A204.1 (cell line): ENCODE measurements around the gene MTARC2.
"Not testable (repeated sequence)": the region's sequence is repeated elsewhere in the genome, so short reads cannot be mapped to it uniquely, and the experiment has no call there.

Source experiments
- FAIRE-seq: peaks from 2 replicates; lab custom pipeline; 2012; peaks lifted over from hg19 to GRCh38; lab: Jason Lieb, UNC

Gene MTARC2

DNA sequence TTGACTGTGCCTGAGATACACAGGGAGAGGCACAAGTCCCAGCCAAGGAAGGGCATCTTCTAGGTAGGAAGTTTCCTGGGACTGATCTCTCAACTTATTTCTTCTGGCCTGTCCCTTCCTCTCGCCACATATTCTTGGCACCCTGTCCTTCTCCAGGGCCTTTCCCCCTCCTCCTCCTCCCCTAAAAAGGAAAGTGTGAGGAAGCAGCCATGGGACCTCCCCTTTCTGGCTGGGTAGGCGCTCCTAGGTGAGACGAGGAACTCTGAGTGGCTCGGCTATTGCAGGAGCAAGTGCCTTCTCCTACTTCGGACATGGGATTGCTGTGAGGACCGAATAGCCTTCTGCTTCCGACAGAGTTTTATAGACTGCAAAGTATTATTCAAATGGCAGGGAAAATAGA, 15.5 kb upstream of the MTARC2 start:
- FAIRE-seq = no peak

DNA sequence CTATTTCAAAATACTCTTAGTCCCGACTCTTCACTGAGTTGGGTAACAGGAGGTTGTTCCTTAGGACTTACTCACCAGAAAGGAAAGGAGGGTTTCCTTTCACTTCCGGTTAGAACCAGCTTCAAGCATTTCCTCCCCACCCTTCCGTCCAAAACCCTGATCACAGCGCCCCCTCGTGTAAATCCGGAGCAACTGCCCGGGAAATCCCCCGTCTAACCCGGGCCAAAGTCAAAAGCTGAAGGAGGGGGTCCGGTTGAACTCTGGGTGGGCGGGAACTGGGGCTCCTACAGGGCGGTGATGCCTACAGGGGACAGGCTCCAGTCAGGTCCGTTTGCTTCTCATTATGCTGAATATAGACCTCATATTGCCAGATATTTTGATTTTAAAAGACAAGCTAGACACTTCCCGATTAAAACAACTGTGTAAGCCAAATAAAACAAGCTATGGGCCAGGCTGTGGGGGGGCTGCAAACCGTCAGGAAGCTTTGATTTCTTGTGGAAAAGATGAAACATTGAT, 15.0 kb upstream of the MTARC2 start:
- FAIRE-seq = peak; percentile 29

GRCh38 chr1:220734571-220735326, 13.4 kb upstream of the MTARC2 start:
- no peak for FAIRE-seq

GRCh38 chr1:220736283-220736682, 11.8 kb upstream of the MTARC2 start:
- FAIRE-seq = not testable (repeated sequence)

- no peak for FAIRE-seq
Measured at GRCh38 chr1:220741349-220741748, 6.8 kb upstream of the MTARC2 start.

GRCh38 chr1:220741825-220742224, 6.3 kb upstream of the MTARC2 start:
- no peak for FAIRE-seq

- no peak for FAIRE-seq
Measured at GRCh38 chr1:220742520-220742919, 5.6 kb upstream of the MTARC2 start.

GRCh38 chr1:220746851-220747250, 1.3 kb upstream of the MTARC2 start:
- no peak for FAIRE-seq

DNA sequence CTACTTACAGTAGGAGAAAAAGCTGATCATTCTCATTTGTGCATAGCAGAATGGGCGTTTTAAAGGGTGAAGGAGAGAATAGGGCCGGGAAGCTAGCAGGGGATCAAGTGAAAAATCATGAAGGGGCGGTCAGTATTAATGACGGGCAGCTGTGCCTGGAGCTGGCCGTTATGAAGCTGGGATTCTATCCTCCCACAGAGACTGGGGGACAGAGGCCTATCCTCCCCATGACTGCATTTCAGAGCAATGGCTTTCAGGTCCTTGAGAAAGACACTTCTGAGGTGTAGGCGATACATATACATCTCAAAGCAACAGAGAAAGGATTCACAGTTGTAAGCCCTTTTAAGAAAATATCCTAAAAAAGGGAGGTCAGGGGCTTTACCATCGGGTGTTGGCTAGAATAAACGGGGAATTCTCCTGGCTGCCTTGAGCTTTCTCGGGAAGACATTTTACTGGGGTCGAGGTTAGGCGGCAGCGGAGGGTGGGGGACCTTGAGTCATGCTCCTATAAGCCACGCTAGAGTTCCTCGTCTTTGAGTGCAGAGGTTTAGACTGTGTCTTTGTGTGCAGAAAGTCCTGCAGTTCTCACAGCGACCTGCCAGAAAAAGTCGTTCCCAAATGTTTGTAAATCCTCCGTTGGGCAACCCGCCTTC, 559 bp upstream of the MTARC2 start:
- FAIRE-seq = no peak

DNA sequence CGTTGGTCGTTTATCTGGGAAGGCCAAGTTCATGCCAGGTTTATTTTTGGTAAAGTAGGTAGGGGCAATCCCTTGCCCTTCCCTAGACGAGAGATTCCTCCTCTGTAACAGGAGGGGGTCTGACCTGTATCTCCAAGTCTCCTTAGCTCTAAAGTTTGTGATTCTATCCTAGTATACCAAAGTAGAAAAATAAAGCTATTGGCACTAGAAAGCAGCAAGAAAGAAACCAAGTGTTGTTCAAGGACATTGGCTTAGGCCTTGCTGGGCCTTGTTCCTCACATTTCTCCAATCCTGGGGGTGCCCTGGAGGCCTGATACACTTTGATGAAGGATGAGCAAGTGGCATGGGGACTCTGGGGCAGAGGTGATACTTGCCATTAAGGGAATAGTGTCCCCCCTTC, 814 bp downstream of the MTARC2 start:
- FAIRE-seq = no peak

- FAIRE-seq = no peak
Measured at GRCh38 chr1:220750131-220750515, 2.0 kb downstream of the MTARC2 start.

DNA sequence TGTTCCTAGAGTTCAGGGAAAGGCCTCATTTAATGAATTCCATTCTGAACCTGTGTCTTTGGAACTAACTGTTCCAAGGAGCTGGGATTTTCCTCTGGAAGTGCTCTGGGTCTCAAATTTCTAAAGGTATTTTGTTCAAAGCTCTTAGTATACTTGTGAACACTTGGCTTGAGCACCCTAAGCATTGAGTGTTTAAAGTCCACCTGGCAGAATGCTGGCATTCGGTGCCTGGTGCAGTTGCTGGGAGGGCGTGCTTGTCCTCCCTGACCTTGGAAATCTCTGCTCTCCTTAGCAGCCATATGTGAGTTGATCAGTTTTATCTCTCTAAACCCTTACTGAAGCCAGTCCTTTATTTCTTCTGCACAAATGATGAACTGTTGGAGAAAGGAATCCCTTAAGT, 3.0 kb downstream of the MTARC2 start:
- no peak for FAIRE-seq

DNA sequence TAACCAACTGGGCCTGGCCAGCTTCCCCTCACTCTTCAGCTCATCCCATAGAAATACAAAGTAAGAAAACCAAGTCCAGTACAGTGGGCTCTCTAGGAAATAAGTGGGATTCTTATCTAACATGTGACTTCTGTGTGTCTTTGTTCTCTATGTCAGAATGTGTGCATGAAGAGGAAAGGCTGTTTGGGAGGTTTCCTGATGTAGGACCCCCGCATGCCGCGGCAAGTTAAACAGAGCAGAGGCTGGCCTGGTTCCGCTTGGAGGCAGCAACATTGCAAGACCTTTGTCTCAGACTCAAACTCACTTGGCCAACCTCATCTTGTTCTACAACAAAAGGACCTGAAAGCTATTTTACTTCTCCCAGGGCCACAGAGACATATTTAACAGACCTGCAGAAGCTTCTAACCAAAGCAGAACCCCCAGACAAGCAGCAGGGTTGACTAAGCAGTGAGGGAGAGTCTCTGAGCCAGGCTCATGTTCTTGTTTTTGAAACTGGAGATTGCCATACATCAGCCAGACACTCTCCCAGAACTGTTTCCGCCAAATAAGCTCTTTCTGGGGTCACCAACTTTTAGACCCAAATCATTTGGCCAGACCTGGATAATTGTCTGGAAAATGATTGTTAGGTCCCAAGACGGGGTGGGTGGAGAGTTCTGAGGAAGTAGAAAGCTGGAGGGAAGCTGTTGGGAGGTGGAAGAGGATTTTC, 6.2 kb downstream of the MTARC2 start:
- no peak for FAIRE-seq

GRCh38 chr1:220754918-220755295, 6.8 kb downstream of the MTARC2 start:
- FAIRE-seq = no peak

DNA sequence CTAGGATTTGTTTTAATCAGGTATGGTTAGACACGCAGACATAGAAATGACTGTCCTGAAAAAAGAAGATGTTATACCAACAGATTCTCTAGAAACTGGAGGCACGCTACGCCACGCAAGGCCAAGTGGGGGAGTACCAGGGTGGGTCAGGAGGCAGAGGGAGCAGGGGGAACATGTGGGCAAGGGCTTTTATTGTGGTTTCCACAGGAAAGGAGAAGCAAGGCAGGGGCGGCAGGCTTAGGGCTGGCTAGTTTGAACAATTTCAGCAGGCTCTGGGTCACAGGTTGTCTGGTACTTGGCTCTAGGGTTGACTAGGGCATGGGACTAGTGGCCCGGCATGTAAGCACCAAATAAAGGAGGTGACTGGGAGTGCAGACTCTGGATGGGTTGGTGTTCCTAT, 7.2 kb downstream of the MTARC2 start:
- FAIRE-seq = no peak

DNA sequence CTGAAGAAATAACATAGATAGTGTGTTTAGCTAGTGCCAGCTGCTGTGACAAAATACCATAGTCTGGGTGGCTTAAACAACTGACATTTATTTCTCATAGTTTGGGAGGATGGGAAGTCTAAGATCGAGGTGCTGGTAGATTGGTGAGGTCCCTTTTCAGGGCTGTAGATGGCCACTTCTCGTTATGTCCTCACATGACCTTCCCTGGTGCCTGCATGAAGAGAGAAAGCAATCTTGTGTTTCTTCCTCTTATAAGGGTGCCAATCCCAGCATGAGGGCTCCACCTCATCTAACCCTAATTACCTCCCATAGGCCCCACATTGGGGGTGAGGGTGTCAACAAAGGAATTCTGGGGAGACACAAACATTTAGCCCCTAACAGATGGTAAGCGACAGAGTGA, 9.3 kb downstream of the MTARC2 start:
- FAIRE-seq = no peak

- FAIRE-seq = no peak
Measured at GRCh38 chr1:220759147-220759546, 11.0 kb downstream of the MTARC2 start.

DNA sequence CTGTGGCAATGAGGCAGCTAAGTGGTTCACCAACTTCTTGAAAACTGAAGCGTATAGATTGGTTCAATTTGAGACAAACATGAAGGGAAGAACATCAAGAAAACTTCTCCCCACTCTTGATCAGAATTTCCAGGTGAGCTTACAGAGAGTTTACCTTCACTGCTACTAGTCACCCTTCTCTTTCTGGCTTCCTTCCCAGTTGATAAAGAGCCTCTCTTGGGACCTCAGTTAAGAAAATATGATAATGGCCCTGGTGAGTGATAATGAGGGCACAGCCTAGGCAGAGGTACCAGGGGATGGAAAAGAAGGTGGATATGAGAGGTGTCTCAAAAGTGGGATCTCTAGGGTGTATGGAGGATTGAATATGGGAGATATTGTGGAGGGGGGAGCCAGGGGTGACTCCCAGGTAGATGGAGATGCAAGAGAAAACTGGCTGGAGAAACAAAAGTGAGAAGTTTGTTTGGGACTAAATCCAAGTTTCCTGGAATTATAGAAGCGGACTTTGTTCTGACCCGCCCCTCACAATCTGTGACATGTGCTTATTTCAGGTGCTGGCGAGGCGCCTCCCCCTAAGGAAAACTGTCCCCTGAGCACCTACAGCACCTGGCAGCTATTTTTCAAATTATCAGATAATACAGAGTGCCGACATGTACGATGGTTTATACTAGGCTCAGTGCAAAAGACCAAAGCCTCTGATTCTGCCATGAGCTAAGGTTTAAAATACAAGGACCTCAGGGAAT, 13.7 kb downstream of the MTARC2 start:
- no peak for FAIRE-seq

- no peak for FAIRE-seq
Measured at GRCh38 chr1:220764757-220765156, 16.6 kb downstream of the MTARC2 start.

GRCh38 chr1:220767312-220768125, 19.4 kb downstream of the MTARC2 start:
- no peak for FAIRE-seq

DNA sequence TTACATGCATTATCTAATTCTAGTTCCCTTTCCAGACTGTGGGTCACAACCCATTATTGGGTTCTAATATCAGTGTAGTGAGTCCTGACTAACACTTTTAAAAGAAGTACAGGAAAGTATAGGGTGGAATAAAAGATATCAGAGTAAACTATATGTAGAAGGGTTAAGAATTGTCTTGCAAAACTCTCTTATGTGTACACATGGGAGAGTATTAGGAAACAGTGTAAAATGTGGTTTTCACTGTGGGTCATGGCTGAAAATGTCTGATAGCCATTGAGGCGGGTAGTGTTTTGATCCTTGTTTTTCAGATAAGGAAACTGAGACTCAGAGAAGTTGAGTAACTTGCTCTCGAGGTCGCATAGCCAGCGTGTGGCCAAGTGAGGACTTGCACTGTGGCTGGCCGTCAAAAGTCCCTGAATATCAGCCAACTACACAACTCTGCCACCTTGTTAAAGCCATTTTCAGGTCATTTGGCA, 20.0 kb downstream of the MTARC2 start:
- no peak for FAIRE-seq

GRCh38 chr1:220769205-220769604, 21.1 kb downstream of the MTARC2 start:
- no peak for FAIRE-seq
